ENCODE results near the gene TMEM125.

TMEM125 gene

GRCh38 chr1:43300378-43301094 lies 30.8 kb downstream of the TMEM125 start, which contains the start of gene TIE1:
TSS of gene TIE1 (plus strand) at chr1:43300982. CDS start at chr1:43301072, 90 bp downstream.
- Histone ChIP-seq H3K9ac (ENCODE audit: low read depth, low read length) (no peak within 1 kb of the TSS), H3K27me3 (ENCODE audit: control insufficient read depth, insufficient read depth, low read length) (peaks cover 15% of the 10 kb centered on the region), H3K9me3 (replicated peaks; ENCODE audit: low read length) (no peaks in the 10 kb centered on the region), H3K4me1 (ENCODE audit: control insufficient read depth, insufficient read depth, low read length) (peaks cover 5% of the 10 kb centered on the region), H3K36me3 (ENCODE audit: insufficient read depth, low read length) (no peaks in the 10 kb centered on the region), H3K4me2 (ENCODE audit: low read length) (no peak within 1 kb of the TSS), H3K4me3 (ENCODE audit: low read length) (no peak within 1 kb of the TSS)

- Histone ChIP-seq H3K9ac (ENCODE audit: low read depth, low read length) (no peak overlapping the region), H3K4me1 (ENCODE audit: control insufficient read depth, insufficient read depth, low read length) (no peaks in the 10 kb centered on the region), H3K9me3 (replicated peaks; ENCODE audit: low read length) (no peaks in the 10 kb centered on the region), H3K36me3 (ENCODE audit: insufficient read depth, low read length) (no peaks in the 10 kb centered on the region), H3K4me2 (ENCODE audit: low read length) (no peak overlapping the region), H3K4me3 (ENCODE audit: low read length) (no peak overlapping the region), H3K27me3 (ENCODE audit: control insufficient read depth, insufficient read depth, low read length) (peaks cover 20% of the 10 kb centered on the region)
Measured at GRCh38 chr1:43302201-43302600, 32.4 kb downstream of the TMEM125 start.

DNA sequence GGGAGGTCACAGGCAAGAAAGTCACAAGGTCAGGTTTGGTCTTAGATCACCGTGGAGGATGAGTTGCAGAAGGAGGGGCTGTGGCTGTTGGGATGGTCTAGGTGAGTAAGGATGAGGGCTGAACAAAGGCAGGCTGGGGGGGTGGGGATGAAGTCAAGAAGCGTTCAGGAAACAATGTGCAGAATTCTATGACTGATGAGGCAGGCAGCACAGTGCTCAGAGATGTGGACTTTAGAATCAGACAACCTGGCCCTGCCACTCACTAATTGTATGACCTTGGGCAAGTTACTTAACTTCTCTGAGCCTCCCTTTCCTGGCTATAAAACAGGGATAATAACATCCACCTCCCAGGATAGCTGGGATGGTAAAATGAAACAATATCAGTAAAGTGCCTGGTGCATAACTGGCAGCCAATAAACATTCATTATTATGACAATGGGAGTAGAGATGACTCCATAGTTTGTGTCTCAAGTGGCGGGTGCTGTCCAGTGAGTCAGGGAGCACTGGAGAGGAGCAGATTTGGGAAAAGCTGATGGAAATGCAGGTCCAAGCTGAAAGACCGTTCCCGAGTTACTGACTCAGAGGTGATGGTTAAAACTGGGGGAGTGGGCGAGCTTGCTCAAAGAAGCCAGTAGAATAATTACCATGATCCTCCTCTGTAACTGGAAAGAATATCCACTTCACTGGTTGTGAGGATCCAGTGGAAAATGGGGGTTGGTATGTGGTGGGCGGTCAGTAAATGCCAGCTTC lies 33.1 kb downstream of the TMEM125 start:
- H3K4me3 ChIP-seq (ENCODE audit: low read length): no peak overlapping the region
- H3K36me3 ChIP-seq (ENCODE audit: insufficient read depth, low read length): no peaks in the 10 kb centered on the region
- no peak overlapping the region for H3K9ac ChIP-seq (ENCODE audit: low read depth, low read length)
- no peaks in the 10 kb centered on the region for H3K4me1 ChIP-seq (ENCODE audit: control insufficient read depth, insufficient read depth, low read length)
- H3K9me3 ChIP-seq (replicated peaks; ENCODE audit: low read length): no peaks in the 10 kb centered on the region
- H3K27me3 ChIP-seq (ENCODE audit: control insufficient read depth, insufficient read depth, low read length): peaks cover 26% of the 10 kb centered on the region
- no peak overlapping the region for H3K4me2 ChIP-seq (ENCODE audit: low read length)

DNA sequence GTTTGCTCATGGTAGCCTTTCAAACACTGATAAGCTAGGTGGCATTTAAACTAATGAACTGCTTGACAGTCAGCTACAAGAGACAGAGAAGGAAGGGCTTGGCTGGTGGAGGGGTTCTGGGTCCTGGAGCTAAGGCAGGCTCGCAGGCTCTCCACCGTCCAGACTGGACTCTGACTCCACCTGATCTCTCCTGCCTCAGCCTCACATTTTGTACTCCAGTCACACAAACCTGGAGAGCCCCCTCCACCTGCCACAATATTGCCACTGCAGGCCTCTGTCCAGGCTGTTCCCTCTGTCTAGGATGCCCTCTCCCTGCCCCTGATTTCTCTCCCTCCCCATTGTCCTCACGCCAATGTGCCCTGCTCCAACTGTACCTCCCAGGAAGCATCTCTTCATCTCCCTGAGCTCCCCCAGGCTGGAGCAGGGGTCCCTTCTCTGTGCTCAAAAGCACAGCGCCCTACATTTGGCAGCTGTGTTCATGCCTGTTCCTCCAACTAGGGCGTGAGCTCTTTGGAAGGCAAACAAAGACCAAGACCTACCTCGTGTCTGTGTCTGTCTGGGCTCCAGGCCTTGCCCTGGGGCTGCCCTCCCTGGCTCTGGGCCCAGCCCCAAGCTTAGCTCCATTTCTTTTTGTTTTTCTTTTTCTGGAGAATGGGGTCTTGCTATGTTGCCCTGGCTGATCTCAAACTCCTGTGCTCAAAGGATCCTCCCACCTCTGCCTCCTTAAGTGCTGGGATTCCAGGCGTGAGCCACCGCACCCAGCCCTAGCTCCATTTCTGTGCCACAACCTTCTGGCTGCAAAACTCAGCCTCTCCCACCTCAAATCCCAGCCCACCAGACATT lies 33.9 kb downstream of the TMEM125 start:
- H3K4me1 ChIP-seq (ENCODE audit: control insufficient read depth, insufficient read depth, low read length): no peaks in the 10 kb centered on the region
- H3K4me3 ChIP-seq (ENCODE audit: low read length): no peak overlapping the region
- no peak overlapping the region for H3K9ac ChIP-seq (ENCODE audit: low read depth, low read length)
- no peak overlapping the region for H3K4me2 ChIP-seq (ENCODE audit: low read length)
- peaks cover 28% of the 10 kb centered on the region for H3K27me3 ChIP-seq (ENCODE audit: control insufficient read depth, insufficient read depth, low read length)
- H3K36me3 ChIP-seq (ENCODE audit: insufficient read depth, low read length): no peaks in the 10 kb centered on the region
- H3K9me3 ChIP-seq (replicated peaks; ENCODE audit: low read length): no peaks in the 10 kb centered on the region

DNA sequence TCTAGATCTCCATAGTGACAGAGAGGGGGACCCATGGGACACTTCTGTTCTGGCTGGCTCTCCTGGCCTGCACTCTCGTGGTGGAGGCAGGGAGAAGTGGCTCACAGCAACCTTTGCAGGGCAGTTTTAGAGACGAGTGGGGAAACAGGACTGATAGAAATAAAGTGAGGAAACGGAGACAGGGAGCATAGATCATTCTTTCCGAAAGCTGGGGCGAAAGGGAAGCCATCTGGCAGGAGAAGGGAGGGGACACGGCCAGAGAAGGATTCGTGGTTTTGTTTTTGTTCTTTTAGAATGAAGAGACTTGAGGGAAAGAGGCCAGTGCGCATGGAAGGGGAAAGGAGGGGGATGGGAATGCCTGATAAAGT lies 34.5 kb downstream of the TMEM125 start:
- Histone ChIP-seq H3K4me2 (ENCODE audit: low read length) (no peak overlapping the region), H3K27me3 (ENCODE audit: control insufficient read depth, insufficient read depth, low read length) (peaks cover 28% of the 10 kb centered on the region), H3K4me1 (ENCODE audit: control insufficient read depth, insufficient read depth, low read length) (no peaks in the 10 kb centered on the region), H3K4me3 (ENCODE audit: low read length) (no peak overlapping the region), H3K9me3 (replicated peaks; ENCODE audit: low read length) (no peaks in the 10 kb centered on the region), H3K9ac (ENCODE audit: low read depth, low read length) (no peak overlapping the region), H3K36me3 (ENCODE audit: insufficient read depth, low read length) (no peaks in the 10 kb centered on the region)

- H3K27me3 ChIP-seq (ENCODE audit: control insufficient read depth, insufficient read depth, low read length): peaks cover 28% of the 10 kb centered on the region
- no peak overlapping the region for H3K4me3 ChIP-seq (ENCODE audit: low read length)
- no peaks in the 10 kb centered on the region for H3K9me3 ChIP-seq (replicated peaks; ENCODE audit: low read length)
- H3K36me3 ChIP-seq (ENCODE audit: insufficient read depth, low read length): no peaks in the 10 kb centered on the region
- no peak overlapping the region for H3K4me2 ChIP-seq (ENCODE audit: low read length)
- H3K9ac ChIP-seq (ENCODE audit: low read depth, low read length): no peak overlapping the region
- H3K4me1 ChIP-seq (ENCODE audit: control insufficient read depth, insufficient read depth, low read length): no peaks in the 10 kb centered on the region
Measured at GRCh38 chr1:43304771-43305300, 35.1 kb downstream of the TMEM125 start.

DNA sequence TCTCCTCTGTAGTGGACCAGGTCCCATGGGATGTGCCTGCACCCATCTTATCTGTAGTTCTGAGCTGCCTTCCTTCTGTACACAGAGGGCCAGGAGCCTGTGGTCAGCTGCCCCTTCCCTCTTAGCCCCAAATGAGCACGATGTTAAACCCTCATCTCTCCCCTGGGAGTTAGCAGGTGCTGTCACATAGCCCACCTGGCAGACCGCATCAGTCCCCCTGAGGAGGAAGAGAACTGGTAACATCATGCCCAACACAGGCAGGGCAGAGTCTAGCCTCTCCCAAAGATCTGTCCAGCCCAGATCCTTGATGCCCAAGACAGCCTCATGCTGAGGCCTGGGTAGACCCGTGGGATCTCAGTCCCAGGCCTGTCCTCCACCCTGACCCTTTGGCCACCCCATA lies 35.7 kb downstream of the TMEM125 start:
- no peak overlapping the region for H3K4me3 ChIP-seq (ENCODE audit: low read length)
- H3K9ac ChIP-seq (ENCODE audit: low read depth, low read length): no peak overlapping the region
- no peaks in the 10 kb centered on the region for H3K4me1 ChIP-seq (ENCODE audit: control insufficient read depth, insufficient read depth, low read length)
- peaks cover 22% of the 10 kb centered on the region for H3K27me3 ChIP-seq (ENCODE audit: control insufficient read depth, insufficient read depth, low read length)
- H3K9me3 ChIP-seq (replicated peaks; ENCODE audit: low read length): no peaks in the 10 kb centered on the region
- H3K36me3 ChIP-seq (ENCODE audit: insufficient read depth, low read length): no peaks in the 10 kb centered on the region
- no peak overlapping the region for H3K4me2 ChIP-seq (ENCODE audit: low read length)

- H3K4me1 ChIP-seq (ENCODE audit: control insufficient read depth, insufficient read depth, low read length): no peaks in the 10 kb centered on the region
- peaks cover 22% of the 10 kb centered on the region for H3K27me3 ChIP-seq (ENCODE audit: control insufficient read depth, insufficient read depth, low read length)
- H3K4me3 ChIP-seq (ENCODE audit: low read length): no peak overlapping the region
- H3K4me2 ChIP-seq (ENCODE audit: low read length): no peak overlapping the region
- H3K9ac ChIP-seq (ENCODE audit: low read depth, low read length): no peak overlapping the region
- H3K36me3 ChIP-seq (ENCODE audit: insufficient read depth, low read length): no peaks in the 10 kb centered on the region
- no peaks in the 10 kb centered on the region for H3K9me3 ChIP-seq (replicated peaks; ENCODE audit: low read length)
Measured at GRCh38 chr1:43305926-43306687, 36.3 kb downstream of the TMEM125 start.

DNA sequence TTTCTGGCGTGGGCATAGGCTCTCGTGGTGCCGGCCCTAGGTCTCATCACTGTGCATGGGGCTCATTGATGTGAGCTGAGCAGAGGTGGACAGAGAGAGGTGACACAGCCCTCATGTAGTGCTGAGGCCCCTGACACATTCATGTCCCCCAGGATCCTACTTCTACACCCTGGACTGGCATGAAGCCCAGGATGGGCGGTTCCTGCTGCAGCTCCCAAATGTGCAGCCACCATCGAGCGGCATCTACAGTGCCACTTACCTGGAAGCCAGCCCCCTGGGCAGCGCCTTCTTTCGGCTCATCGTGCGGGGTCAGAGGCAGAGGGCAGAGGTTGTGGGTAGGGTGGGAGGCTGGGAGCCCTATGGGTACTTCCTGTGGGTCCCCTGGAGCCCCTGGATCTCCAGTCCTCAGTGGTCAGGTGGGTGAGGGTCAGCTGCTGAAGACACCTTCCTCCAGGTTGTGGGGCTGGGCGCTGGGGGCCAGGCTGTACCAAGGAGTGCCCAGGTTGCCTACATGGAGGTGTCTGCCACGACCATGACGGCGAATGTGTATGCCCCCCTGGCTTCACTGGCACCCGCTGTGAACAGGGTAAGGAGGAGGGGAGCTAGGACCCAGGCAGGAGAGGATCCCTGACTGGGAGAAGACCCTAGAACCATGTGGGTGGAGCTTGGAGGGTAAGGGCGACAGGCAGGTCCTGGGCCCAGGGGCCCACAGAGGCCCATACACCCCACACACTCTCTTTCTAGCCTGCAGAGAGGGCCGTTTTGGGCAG lies 37.1 kb downstream of the TMEM125 start:
- Histone ChIP-seq H3K9me3 (replicated peaks; ENCODE audit: low read length) (no peaks in the 10 kb centered on the region), H3K36me3 (ENCODE audit: insufficient read depth, low read length) (no peaks in the 10 kb centered on the region), H3K4me2 (ENCODE audit: low read length) (no peak overlapping the region), H3K27me3 (ENCODE audit: control insufficient read depth, insufficient read depth, low read length) (peaks cover 25% of the 10 kb centered on the region), H3K9ac (ENCODE audit: low read depth, low read length) (no peak overlapping the region), H3K4me1 (ENCODE audit: control insufficient read depth, insufficient read depth, low read length) (no peaks in the 10 kb centered on the region), H3K4me3 (ENCODE audit: low read length) (no peak overlapping the region)

DNA sequence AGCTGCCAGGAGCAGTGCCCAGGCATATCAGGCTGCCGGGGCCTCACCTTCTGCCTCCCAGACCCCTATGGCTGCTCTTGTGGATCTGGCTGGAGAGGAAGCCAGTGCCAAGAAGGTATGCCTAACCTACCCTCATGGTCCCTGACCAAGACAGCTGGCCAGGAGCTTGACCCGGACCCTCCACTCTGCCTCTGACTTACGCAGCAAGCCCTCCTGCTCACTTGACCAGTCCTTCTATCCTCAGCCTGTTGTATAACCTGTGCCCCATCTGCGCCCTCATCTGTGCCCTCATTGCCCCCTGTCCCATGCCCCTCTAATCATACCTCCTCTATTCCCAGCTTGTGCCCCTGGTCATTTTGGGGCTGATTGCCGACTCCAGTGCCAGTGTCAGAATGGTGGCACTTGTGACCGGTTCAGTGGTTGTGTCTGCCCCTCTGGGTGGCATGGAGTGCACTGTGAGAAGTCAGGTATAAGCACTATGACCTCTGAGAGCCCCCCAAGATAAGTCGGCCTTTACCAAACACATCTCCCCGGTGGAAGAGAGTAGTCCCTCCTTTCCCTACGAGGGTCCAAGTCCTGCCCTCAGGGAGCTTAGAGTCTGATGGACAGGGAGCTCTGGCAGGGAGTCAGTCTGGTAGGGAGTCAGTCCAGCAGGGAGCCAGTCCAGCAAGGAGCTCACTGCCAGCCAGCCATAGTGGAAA lies 37.8 kb downstream of the TMEM125 start:
- no peak overlapping the region for H3K9ac ChIP-seq (ENCODE audit: low read depth, low read length)
- H3K27me3 ChIP-seq (ENCODE audit: control insufficient read depth, insufficient read depth, low read length): peaks cover 25% of the 10 kb centered on the region
- H3K4me3 ChIP-seq (ENCODE audit: low read length): no peak overlapping the region
- no peaks in the 10 kb centered on the region for H3K4me1 ChIP-seq (ENCODE audit: control insufficient read depth, insufficient read depth, low read length)
- no peaks in the 10 kb centered on the region for H3K36me3 ChIP-seq (ENCODE audit: insufficient read depth, low read length)
- no peak overlapping the region for H3K4me2 ChIP-seq (ENCODE audit: low read length)
- H3K9me3 ChIP-seq (replicated peaks; ENCODE audit: low read length): no peaks in the 10 kb centered on the region
